ENCODE data around the gene DCDC2C. TPM values are rescaled to one million over a fixed set of nuclear protein-coding genes. Genes with fewer than 3 reads are reported as not detected.

The DCDC2C gene, protein sequence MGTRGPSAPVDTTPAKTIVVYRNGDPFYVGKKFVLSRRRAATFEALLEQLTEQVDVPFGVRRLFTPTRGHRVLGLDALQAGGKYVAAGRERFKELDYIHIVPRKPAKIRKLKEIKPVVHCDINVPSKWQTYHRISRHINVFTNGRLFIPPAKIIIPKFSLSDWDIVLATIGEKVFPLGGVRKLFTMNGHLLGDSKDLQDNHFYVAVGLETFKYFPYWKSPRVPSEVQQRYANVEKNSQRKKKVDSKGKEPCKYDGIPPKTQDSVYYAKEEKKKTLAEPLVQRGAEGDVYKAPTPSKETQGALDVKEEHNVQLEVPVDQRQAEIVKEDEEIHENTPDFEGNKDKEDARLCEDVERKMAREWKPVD
- 0.15 to 0.50 TPM (median 0.36 TPM) in 5 replicates for total RNA-seq (2022; extraction: Qiagen RNA extraction; ENCODE audit: low read depth)

DNA sequence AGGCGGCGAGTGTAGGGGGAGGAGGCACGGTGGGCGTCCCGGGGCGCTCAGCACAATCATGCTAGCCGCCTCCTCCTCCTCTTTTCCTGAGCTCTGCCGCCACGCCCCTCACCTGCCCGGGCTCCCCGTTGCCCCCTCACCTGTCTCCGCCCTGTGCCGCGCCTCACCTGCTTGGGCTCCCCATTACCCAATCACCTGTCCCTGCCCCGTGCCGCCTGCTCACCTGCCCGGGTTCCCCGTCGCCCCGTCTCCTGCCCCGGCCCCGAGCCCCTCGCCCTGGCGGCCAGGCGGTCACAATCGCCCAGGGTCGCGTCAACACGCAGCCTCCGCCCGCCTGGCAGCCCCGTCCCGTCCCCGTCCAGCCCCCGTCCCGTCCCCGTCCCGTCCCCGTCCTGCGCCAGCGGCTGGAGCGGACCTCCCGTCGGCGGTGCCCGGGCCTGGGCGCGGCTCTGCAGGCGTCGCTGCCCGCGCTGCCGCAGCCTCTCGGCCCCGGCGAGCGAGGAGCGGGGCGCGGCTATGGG is at the start of gene DCDC2C:
DCDC2C (plus strand) TSS at position 340 of the 521 bp plus-strand sequence; CDS start at position 517, 177 bp downstream.

DNA sequence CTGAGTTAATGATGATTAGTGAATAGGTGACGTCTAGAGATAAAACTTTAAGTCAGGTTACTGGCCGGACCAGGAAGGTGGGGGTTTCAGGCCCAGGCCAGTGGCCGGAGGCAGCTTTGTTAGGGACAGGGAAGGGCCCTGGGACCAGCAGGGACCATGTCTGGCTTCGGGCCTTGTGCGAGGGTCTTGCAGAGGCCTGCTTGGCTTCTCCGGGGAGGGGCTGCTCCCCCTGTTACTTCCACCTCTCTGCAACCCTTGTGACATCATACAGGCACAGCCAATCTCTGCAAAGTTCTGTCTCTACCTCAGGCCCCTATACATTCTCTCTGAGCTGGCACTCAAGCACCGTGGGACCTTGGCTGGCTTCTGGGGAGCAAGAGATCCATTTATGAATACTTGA is 45.5 kb upstream of the DCDC2C start, which contains the start of gene ALLC:
ALLC (plus strand) TSS at position 320 of the 400 bp plus-strand sequence. CDS start 12,958 bp downstream, outside the sequence.

Other genes with a start within 250 kb of the DCDC2C start
- 53.0 to 63.8 TPM (median 55.6 TPM) in 5 replicates for gene ADI1, start 184.0 kb upstream of the DCDC2C start, total RNA-seq (2022; extraction: Qiagen RNA extraction; ENCODE audit: low read depth)
- gene RNASEH1, start 145.2 kb upstream of the DCDC2C start, total RNA-seq (2022; extraction: Qiagen RNA extraction; ENCODE audit: low read depth) = 51.5 to 60.9 TPM (median 53.9 TPM) in 5 replicates
- 2,840 to 4,426 TPM (median 3,146 TPM) in 5 replicates for gene RPS7, start 128.3 kb upstream of the DCDC2C start, total RNA-seq (2022; extraction: Qiagen RNA extraction; ENCODE audit: low read depth)
- 0.38 to 0.70 TPM (median 0.48 TPM) in 5 replicates for gene COLEC11, start 108.5 kb upstream of the DCDC2C start, total RNA-seq (2022; extraction: Qiagen RNA extraction; ENCODE audit: low read depth)
- 0.05 TPM in 1 of 5 replicates, not detected in the others for gene ALLC, start 45.4 kb upstream of the DCDC2C start, total RNA-seq (2022; extraction: Qiagen RNA extraction; ENCODE audit: low read depth)

All from A549 treated with DMSO at 1 μM for 4 hours (cell line).